HG03066 (cell line): ENCODE data around the gene SSH2.
"Not testable (repeated sequence)": the region's sequence is repeated elsewhere in the genome, so short reads cannot be mapped to it uniquely, and the experiment has no call there.

Experiments used
- ATAC-seq: cut with Tn5 transposase; IDR thresholded peaks from one replicate; pipeline ENCODE4 v1.9.1; 2021; ENCODE audit warnings: low read depth; ENCODE audit not compliant: unreplicated experiment

Gene SSH2

GRCh38 chr17:29929533-29930408 is at the start of gene SSH2:
SSH2 (minus strand) TSS chr17:29930228; CDS start chr17:29930000, 228 bp downstream.
- peak; percentile 45 for ATAC-seq

- no peak for ATAC-seq
Observed at GRCh38 chr17:29977836-29978235, 47.8 kb upstream of the SSH2 start.

- no peak for ATAC-seq
Observed at GRCh38 chr17:29973005-29973404, 43.0 kb upstream of the SSH2 start.

- ATAC-seq = no peak
Observed at GRCh38 chr17:29972277-29972676, 42.2 kb upstream of the SSH2 start.

GRCh38 chr17:29968271-29968670 is 38.2 kb upstream of the SSH2 start:
- no peak for ATAC-seq

GRCh38 chr17:29962656-29963055 is 32.6 kb upstream of the SSH2 start:
- no peak for ATAC-seq

GRCh38 chr17:29959658-29960337 is 29.8 kb upstream of the SSH2 start:
- no peak for ATAC-seq

- no peak for ATAC-seq
Observed at GRCh38 chr17:29958947-29959657, 29.1 kb upstream of the SSH2 start.

- not testable (repeated sequence) for ATAC-seq
Observed at GRCh38 chr17:29957488-29957887, 27.5 kb upstream of the SSH2 start.

- no peak for ATAC-seq
Observed at GRCh38 chr17:29956225-29956624, 26.2 kb upstream of the SSH2 start.

GRCh38 chr17:29954405-29954804 is 24.4 kb upstream of the SSH2 start:
- no peak for ATAC-seq

GRCh38 chr17:29949696-29950095 is 19.7 kb upstream of the SSH2 start:
- ATAC-seq = no peak

GRCh38 chr17:29948448-29949215 is 18.6 kb upstream of the SSH2 start:
- ATAC-seq = no peak

GRCh38 chr17:29945281-29945680 is 15.3 kb upstream of the SSH2 start:
- no peak for ATAC-seq

- no peak for ATAC-seq
Observed at GRCh38 chr17:29941334-29941733, 11.3 kb upstream of the SSH2 start, which contains the start of gene EFCAB5. EFCAB5 (plus strand) TSS chr17:29941634; CDS start chr17:29941797, 163 bp downstream.

GRCh38 chr17:29936724-29937123 is 6.7 kb upstream of the SSH2 start:
- ATAC-seq = no peak

- not testable (repeated sequence) for ATAC-seq
Observed at GRCh38 chr17:29935909-29936308, 5.9 kb upstream of the SSH2 start.

GRCh38 chr17:29933379-29933778 is 3.4 kb upstream of the SSH2 start:
- ATAC-seq = no peak

- ATAC-seq = peak; percentile 65
Observed at GRCh38 chr17:29931231-29931932, 1.4 kb upstream of the SSH2 start.
